Adipocyte (in vitro differentiated cells): Measurements from ENCODE around the gene IL22.

Experiments
- DNase-seq: peaks from one replicate; pipeline ENCODE4 v3.0.0-alpha.2; 2015; ENCODE audit warnings: low read depth
- H3K27me3 ChIP-seq: replicated peaks from 2 replicates; pipeline ENCODE4 v1.7.0; 2013; ENCODE audit warnings: mild to moderate bottlenecking, low read length, moderate library complexity; ENCODE audit not compliant: control insufficient read depth, insufficient read depth
- H3K36me3 ChIP-seq: 2 replicates; pipeline ENCODE4 v1.7.0; 2013; ENCODE audit warnings: low read length, mild to moderate bottlenecking, moderate library complexity; ENCODE audit not compliant: control insufficient read depth, insufficient read depth, severe bottlenecking
- H3K4me1 ChIP-seq: 2 replicates; pipeline ENCODE4 v1.7.0; 2013; ENCODE audit warnings: mild to moderate bottlenecking, low read length, moderate library complexity; ENCODE audit not compliant: control insufficient read depth, insufficient read depth
- H3K4me3 ChIP-seq: 2 replicates; pipeline ENCODE4 v1.7.0; 2013; ENCODE audit warnings: mild to moderate bottlenecking, low read length, moderate library complexity
- H3K9ac ChIP-seq: 2 replicates; pipeline ENCODE4 v1.7.0; 2013; ENCODE audit warnings: mild to moderate bottlenecking, low read length, moderate library complexity
- H3K9me3 ChIP-seq: 2 replicates; pipeline ENCODE4 v1.7.0; 2013; ENCODE audit warnings: mild to moderate bottlenecking, low read length, moderate library complexity; ENCODE audit not compliant: control insufficient read depth

Gene IL22

GRCh38 chr12:68253504-68253903, at the start of gene IL22:
TSS of gene IL22 (minus strand) at chr12:68253604. CDS start at chr12:68253448, 156 bp downstream.
- DNase-seq, result no peak
- no peaks in the 10 kb centered on the region for H3K36me3 ChIP-seq
- H3K4me3 ChIP-seq, result no peak within 1 kb of the TSS
- H3K4me1 ChIP-seq, result no peaks in the 10 kb centered on the region
- no peaks in the 10 kb centered on the region for H3K9me3 ChIP-seq
- H3K9ac ChIP-seq, result no peak within 1 kb of the TSS
- no peaks in the 10 kb centered on the region for H3K27me3 ChIP-seq

GRCh38 chr12:68297929-68298328, 44.5 kb upstream of the IL22 start:
- DNase-seq, result no peak
- H3K9me3 ChIP-seq, result no peaks in the 10 kb centered on the region
- no peak overlapping the region for H3K4me3 ChIP-seq
- H3K27me3 ChIP-seq, result no peaks in the 10 kb centered on the region
- peaks cover 22% of the 10 kb centered on the region for H3K4me1 ChIP-seq
- H3K9ac ChIP-seq, result no peak overlapping the region
- peaks cover 8% of the 10 kb centered on the region for H3K36me3 ChIP-seq

- H3K36me3 ChIP-seq, result no peaks in the 10 kb centered on the region
- H3K4me3 ChIP-seq, result no peak overlapping the region
- no peaks in the 10 kb centered on the region for H3K27me3 ChIP-seq
- H3K9me3 ChIP-seq, result no peaks in the 10 kb centered on the region
- DNase-seq, result no peak
- no peak overlapping the region for H3K9ac ChIP-seq
- H3K4me1 ChIP-seq, result peaks cover 22% of the 10 kb centered on the region
Measured at GRCh38 chr12:68294251-68294650, 40.8 kb upstream of the IL22 start.

- DNase-seq, result no peak
- no peaks in the 10 kb centered on the region for H3K9me3 ChIP-seq
Measured at GRCh38 chr12:68293347-68293746, 39.9 kb upstream of the IL22 start.

GRCh38 chr12:68292151-68292943, 38.9 kb upstream of the IL22 start:
- H3K4me1 ChIP-seq, result peaks cover 22% of the 10 kb centered on the region
- no peak overlapping the region for H3K4me3 ChIP-seq
- DNase-seq, result no peak
- no peaks in the 10 kb centered on the region for H3K9me3 ChIP-seq
- H3K9ac ChIP-seq, result no peak overlapping the region
- no peaks in the 10 kb centered on the region for H3K27me3 ChIP-seq
- no peaks in the 10 kb centered on the region for H3K36me3 ChIP-seq

More at GRCh38 chr12:68293347-68293746, 39.9 kb upstream of the IL22 start:
- H3K4me3 ChIP-seq, result no peak overlapping the region
- peaks cover 22% of the 10 kb centered on the region for H3K4me1 ChIP-seq
- H3K9ac ChIP-seq, result no peak overlapping the region
- no peaks in the 10 kb centered on the region for H3K27me3 ChIP-seq
- H3K36me3 ChIP-seq, result no peaks in the 10 kb centered on the region

- Histone ChIP-seq H3K9ac (no peak overlapping the region), H3K36me3 (no peaks in the 10 kb centered on the region), H3K4me3 (no peak overlapping the region), H3K4me1 (peaks cover 22% of the 10 kb centered on the region), H3K27me3 (no peaks in the 10 kb centered on the region), H3K9me3 (no peaks in the 10 kb centered on the region)
- DNase-seq, result no peak
Measured at GRCh38 chr12:68291396-68292036, 38.1 kb upstream of the IL22 start.

GRCh38 chr12:68290126-68290525, 36.7 kb upstream of the IL22 start:
- DNase-seq, result no peak
- Histone ChIP-seq H3K27me3 (peaks cover 9% of the 10 kb centered on the region), H3K36me3 (no peaks in the 10 kb centered on the region), H3K4me1 (peaks cover 22% of the 10 kb centered on the region), H3K4me3 (no peak overlapping the region), H3K9me3 (no peaks in the 10 kb centered on the region), H3K9ac (no peak overlapping the region)

- Histone ChIP-seq H3K27me3 (peaks cover 9% of the 10 kb centered on the region), H3K4me3 (no peak overlapping the region), H3K36me3 (no peaks in the 10 kb centered on the region), H3K9ac (no peak overlapping the region), H3K9me3 (no peaks in the 10 kb centered on the region), H3K4me1 (no peaks in the 10 kb centered on the region)
- DNase-seq, result no peak
Measured at GRCh38 chr12:68287106-68287505, 33.7 kb upstream of the IL22 start.

- peaks cover 9% of the 10 kb centered on the region for H3K27me3 ChIP-seq
- H3K36me3 ChIP-seq, result no peaks in the 10 kb centered on the region
- no peak for DNase-seq
Measured at GRCh38 chr12:68286396-68286795, 33.0 kb upstream of the IL22 start.

GRCh38 chr12:68285541-68285940, 32.1 kb upstream of the IL22 start:
- Histone ChIP-seq H3K27me3 (peaks cover 9% of the 10 kb centered on the region), H3K9ac (no peak overlapping the region), H3K9me3 (no peaks in the 10 kb centered on the region), H3K36me3 (no peaks in the 10 kb centered on the region), H3K4me1 (no peaks in the 10 kb centered on the region), H3K4me3 (no peak overlapping the region)
- DNase-seq, result no peak

More at GRCh38 chr12:68286396-68286795, 33.0 kb upstream of the IL22 start:
- H3K4me3 ChIP-seq, result no peak overlapping the region
- no peak overlapping the region for H3K9ac ChIP-seq
- no peaks in the 10 kb centered on the region for H3K4me1 ChIP-seq
- H3K9me3 ChIP-seq, result no peaks in the 10 kb centered on the region

- H3K4me1 ChIP-seq, result no peaks in the 10 kb centered on the region
- H3K4me3 ChIP-seq, result no peak overlapping the region
- no peaks in the 10 kb centered on the region for H3K36me3 ChIP-seq
- no peak for DNase-seq
- H3K27me3 ChIP-seq, result peaks cover 9% of the 10 kb centered on the region
- no peaks in the 10 kb centered on the region for H3K9me3 ChIP-seq
- no peak overlapping the region for H3K9ac ChIP-seq
Measured at GRCh38 chr12:68281322-68282077, 28.1 kb upstream of the IL22 start.
